Femur (tissue), 1 donor: ENCODE measurements around the gene OXTR.

ENCODE experiments used
- DNase-seq: peaks from one replicate; pipeline ENCODE4 v3.0.0-alpha.2; 2017

OXTR gene

GRCh38 chr3:8767256-8767666 is 2.2 kb downstream of the OXTR start:
- no peak for DNase-seq

GRCh38 chr3:8766148-8766547 is 3.3 kb downstream of the OXTR start:
- DNase-seq = no peak

- DNase-seq = no peak
Observed at GRCh38 chr3:8765528-8765927, 3.9 kb downstream of the OXTR start.

DNA sequence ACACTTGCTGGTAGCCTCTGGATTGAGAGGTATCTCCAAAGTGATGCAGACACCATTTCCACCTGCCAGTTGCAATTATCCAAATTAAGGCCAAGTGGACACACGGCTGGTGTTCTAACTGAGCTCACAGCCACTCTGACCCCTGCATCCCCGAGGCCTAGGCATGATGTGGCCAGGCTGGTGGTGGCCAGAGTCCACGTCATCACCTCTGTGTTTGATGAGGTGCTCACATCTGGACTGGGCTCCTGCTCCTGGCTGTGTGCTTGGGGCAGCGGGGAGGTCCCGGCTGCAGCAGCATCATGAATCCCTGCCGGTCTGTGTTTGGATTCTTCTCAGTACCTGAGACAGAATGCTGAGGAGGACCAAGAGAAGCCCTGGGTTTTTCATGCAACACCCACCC is 4.9 kb downstream of the OXTR start:
- DNase-seq = no peak

GRCh38 chr3:8762607-8763377 is 6.6 kb downstream of the OXTR start:
- DNase-seq = no peak

DNA sequence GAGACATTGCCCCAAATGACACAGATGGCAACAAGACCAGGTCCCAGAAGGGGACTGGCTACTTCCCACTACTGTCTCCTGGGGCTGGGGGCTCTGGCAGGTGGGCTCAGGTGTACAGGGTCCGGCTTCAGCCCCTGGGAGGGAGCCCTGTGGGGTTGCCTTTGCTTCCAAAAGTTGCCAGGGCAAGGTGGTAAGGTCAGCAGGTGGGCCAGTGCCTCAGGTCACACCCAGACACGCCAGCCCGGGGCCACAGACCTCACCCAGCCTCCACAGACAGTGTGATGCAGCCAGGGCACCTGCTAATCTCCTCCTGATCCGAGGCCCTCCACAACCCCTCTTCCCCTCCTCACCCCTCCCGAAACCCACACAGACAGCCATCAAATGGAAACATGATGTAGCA is 7.5 kb downstream of the OXTR start:
- DNase-seq = no peak

DNA sequence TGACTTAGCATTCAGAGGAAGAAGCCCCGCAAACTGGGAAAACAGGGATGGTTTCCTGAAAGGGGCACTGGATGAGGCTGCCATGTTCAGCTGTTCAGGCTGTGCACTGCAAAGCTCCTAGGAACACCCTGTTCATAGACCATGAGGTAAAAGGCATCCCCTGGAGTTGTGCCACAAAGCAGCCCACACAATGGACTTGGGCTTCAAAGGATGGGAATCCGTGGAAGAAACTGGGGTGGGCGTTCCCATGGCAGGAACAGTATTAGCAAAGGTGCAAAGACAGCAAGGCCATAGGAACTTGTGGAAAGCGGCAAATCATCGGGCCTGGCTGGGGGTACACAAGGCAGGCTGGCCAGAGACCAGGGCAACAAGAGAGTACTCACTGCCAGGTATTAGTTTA is 8.9 kb downstream of the OXTR start:
- no peak for DNase-seq

- no peak for DNase-seq
Observed at GRCh38 chr3:8760091-8760490, 9.3 kb downstream of the OXTR start.

DNA sequence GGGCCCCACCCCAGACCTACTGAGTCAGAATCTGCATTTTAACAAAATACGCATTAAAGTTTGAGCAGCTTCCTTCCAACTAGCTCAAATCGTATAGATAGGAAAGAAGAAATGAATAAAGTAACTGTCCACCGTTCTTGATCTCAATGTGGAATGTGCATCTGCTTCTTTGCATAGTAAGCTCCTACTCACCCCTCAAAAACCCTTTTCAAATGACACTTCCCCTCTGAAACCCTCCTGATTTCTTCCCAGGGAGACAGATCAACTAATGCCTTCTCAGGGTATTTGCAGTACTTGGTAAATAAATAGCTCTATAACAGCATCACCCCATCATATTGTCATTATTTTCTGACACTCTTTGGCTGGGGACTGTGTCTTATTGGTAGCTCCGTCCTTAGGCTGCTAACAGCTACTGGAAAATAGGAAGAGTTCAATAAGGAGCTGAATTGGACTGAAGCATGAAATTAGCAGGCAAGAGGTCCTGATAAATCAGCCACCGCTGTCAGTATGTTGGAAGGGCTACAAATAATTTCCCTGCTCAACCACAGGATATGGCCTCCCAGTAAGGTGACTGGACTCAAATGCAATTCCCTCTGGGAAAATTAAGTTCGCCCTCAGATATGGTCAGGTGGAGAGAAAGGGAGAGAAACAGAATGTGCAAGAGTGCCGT is 10.2 kb downstream of the OXTR start:
- no peak for DNase-seq

DNA sequence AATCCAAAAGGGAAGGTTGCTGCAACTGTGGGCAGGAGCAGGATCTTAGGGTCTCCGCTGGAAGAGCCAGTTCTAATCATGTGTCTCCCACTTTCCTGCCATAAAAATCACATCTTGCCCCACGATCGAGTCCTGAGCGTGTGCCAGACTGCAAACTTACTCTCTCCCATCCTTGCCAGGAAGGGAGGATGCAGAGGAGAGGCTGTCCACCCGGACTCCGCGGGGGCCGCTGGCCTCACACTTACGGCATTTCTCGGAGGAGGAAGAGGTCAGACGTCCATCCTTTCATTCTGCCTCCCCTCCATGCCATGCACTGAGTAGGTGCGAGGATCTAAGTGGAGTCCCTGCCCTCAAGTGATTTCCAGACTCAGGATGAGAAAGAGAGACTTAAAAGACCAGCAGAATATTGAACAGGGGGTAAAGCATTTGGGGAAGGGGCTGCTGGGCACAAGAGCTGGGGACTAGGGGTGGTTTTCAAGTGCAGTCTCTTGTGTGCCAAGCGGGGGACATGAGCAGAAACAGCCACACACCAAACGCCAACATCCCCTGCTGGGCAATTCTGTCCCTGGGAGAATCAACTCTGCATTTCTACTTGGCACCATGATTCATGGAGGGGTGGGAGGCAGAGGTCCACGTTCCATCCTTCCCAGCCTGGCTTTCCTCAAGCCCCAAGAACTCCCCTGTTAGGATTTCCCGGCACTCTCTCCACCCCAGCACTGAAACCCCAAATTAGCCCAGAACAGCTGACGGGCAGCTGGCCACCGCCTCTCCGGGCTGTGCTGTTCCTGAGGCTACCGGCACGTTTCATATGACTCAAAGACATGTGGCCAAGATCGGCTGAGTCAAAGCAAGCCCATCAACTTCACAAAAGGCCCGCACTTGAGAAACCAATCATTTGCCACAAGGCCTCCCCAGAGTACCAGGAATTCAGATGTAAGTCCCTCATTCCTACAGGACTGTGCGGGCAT is 11.6 kb downstream of the OXTR start:
- peak; percentile 77 for DNase-seq

DNA sequence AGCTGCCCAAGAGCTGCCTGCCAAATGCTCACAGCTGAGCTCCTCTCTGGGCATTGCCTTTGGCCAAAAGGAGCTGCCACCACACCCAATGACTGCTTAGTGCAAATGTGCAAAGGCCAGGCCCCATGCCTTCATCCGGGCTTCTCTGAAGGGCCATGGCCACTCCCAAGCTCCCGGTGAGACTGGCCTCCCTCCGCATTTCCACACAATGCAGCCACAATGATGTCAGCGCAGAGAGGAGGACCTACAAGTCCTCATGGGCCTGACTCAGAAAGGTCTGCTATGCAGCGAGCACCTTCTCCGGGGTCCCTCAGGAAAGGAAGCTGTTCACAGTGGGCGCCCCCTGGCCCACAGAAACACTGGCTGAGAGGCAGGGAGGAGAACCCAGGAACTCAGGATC is 12.7 kb downstream of the OXTR start:
- DNase-seq = peak; percentile 19

DNA sequence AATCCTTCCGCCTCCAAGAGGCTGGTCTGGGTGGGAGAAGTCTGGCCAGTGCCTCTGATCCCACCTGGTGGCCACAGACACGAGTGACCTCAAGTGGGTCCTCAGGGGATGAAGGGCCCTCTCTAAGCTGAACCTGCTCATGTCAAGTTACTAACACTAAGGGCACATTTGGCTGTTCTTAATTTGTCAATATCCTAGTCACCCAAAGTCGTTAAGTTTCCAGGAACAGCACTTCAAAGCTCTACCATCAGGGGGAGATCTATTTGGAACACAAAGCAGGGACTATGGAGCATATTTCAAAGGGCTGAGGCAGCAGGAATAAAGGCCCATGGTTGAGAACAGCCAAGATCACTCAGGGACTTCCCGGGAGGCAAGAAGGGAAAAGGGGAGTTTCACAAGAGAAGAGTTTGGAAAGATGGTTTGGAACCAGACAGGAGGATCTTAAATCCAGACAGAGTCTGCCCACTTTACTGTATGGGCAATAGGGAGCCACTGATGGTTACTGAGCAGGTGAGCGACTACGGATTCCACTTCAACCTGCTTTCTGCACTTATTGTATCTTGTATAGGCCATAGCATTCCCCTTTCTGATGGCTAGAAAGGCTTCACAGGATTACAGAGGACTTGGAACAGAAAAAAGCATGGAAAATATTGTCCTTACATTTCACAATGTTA is 13.7 kb downstream of the OXTR start:
- peak; percentile 11 for DNase-seq

DNA sequence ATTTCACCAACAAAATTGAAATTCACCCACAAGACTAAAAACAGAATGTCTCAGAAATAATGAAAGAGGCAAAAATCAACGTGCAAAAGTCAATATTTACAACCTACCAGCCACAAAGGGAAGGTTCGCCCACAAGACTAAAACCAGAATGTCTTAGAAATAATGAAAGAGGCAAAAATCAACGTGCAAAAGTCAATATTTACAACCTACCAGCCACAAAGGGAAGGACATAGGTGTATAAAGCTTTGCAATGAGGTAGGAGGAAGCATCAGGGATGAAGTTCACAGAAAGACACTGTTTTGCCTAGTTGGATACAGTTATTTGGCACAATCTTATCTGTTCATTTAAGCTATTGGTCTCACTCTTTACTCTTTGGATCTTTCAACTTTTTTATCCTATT is 14.3 kb downstream of the OXTR start:
- DNase-seq = no peak

GRCh38 chr3:8752832-8753231 is 16.6 kb downstream of the OXTR start:
- DNase-seq = peak; percentile 3

GRCh38 chr3:8749316-8749715 is 20.1 kb downstream of the OXTR start:
- DNase-seq = no peak

DNA sequence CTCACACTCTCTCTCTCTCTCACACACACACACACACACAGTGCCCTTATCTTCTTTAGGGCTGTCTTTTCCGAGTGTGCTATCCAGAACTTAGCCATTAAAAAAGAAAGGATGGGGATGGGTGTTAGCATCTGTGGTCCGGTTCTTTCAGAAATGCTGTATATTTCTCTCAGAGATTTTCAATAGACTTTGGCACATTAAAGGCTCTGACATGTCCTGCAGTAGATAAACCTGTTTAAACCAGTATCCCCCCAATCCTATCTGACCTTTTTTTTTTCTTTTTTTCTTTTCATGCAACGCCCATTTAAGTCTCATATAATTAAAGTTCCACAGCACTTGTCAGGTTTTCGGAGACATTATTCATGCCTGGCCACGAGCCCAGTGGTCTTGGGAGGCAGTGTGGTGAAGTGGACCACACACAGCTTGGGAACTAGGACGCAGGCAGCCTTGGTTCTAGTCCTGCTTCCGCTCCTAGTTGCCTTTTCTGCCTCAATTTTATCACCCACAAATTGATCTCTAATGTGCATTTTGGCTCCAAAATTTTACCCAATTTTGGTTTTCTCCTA is 22.6 kb downstream of the OXTR start:
- no peak for DNase-seq

DNA sequence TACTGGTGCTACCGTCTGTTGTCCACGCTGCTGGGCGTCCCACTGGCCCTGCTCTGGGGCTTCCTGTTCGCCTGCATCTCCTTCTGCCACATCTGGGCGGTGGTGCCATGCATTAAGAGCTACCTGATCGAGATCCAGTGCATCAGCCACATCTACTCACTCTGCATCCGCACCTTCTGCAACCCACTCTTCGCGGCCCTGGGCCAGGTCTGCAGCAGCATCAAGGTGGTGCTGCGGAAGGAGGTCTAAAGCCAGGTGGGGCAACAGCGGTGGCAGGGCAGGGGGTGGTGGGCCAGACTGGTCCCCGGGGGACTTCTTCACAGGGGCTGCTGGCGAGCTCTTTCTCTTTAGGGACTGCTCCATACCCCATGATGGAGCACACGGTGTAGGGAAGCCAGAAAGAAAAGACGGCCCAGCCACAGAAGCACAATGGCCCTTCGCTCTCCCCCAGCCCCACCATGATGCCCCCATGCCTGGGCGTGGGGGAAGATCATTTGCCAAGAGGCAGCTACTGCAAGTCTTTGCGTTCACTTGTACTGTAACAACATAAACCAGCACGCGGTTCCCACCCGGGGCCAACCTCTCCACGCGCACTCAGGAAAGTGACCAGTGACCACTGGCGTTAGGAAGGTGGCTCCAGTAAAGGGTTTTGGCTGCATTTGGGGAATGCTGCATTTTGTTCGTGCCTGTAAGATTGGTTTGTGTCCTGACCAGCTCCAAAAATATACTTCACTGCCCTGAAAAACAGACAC is 23.6 kb downstream of the OXTR start:
- DNase-seq = no peak

- no peak for DNase-seq
Observed at GRCh38 chr3:8743911-8744310, 25.5 kb downstream of the OXTR start.

DNA sequence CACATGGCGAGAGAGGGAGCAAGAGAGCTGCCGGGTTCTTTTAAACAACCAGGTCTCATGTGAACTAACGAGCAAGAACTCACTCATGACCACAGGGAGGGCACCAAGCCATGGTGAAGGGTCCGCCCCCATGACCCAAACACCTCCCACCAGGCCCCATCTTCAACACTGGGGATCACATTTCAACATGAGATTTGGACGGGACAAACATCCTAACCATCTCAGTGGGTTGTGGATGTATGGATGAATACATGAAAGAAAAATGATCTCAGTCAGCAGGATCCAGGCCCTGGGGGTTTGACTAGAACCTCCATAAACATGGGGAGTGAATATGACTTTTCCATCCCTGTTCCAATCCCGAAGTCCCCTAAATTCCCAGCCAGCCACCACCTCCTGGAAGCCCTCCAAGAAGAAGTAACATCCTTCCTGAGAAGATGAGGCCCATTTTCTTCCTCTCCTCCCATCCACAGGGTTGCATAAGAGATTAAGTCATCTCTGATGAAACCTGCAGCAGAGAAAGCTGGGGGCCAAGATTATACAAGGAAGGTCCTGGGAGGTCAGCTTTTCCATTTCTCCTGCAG is 26.3 kb downstream of the OXTR start:
- no peak for DNase-seq

DNA sequence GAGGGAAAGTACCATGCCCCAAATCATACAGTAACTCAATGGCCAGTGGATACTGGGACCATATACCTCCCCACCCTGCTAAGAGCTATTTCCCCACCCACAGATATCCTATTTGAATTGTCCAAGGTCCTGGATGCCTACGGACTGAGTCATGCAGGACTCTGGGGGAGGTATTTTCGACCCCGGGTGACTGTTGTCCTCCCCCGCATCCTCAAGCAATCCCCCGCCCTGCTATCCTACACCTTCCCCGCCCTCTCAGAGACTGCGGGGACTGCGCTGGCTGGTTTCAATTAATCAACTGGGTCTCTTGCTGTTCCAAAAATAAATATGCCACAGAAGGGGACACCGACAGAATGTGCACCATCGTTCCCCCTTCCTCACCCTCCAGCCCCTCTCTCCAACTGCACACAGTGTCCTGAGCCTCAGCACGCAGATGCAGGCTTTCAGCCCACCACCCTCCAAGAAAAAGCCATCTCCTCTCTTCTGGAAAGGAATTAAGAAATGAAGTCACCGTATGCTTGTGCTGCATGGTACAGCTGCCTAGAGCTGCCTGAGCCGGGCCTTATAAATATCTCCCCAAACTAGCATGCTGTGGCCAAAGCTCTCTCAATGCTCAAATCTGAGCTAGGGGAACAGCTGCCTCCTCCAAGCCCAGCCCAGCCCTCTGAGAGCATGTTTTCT is 27.7 kb downstream of the OXTR start:
- peak; percentile 57 for DNase-seq
